ENCODE data around the gene SENP5. TPM values are rescaled to one million over a fixed set of nuclear protein-coding genes. Genes with fewer than 3 reads are reported as not detected.

Gene SENP5
- total RNA-seq, 2 experiments from 2014 or later, result 37.9 to 42.3 TPM

- ChIA-PET POLR2A (no interaction called here), CTCF (no interaction called here)
- Mint-ChIP-seq H3K4me1 (no peaks in the 10 kb centered on the region), H3K4me3 (no peak overlapping the region), H3K36me3 (ENCODE audit: low read depth) (peaks cover 21% of the 10 kb centered on the region), H3K27ac (no peak overlapping the region), H3K9me3 (no peaks in the 10 kb centered on the region), H3K27me3 (no peaks in the 10 kb centered on the region)
- DNase-seq, result no peak
Observed at GRCh38 chr3:196896229-196896628, 28.5 kb downstream of the SENP5 start.

- Mint-ChIP-seq H3K9me3 (no peaks in the 10 kb centered on the region), H3K27me3 (no peaks in the 10 kb centered on the region), H3K27ac (no peak overlapping the region), H3K4me3 (no peak overlapping the region), H3K36me3 (ENCODE audit: low read depth) (peaks cover 42% of the 10 kb centered on the region), H3K4me1 (no peaks in the 10 kb centered on the region)
- POLR2A ChIA-PET, result interaction anchor here (0.8 kb wide), 1 partner anchor 41 kb away, joined by 4 read pairs; the partner anchor contains the start of gene NCBP2
- no peak for DNase-seq
- CTCF ChIA-PET, result no interaction called here
Observed at GRCh38 chr3:196901768-196902167, 34.0 kb downstream of the SENP5 start.

- ChIA-PET CTCF (no interaction called here), POLR2A (interaction anchor here (0.8 kb wide), 1 partner anchor 40 kb away, joined by 4 read pairs; the partner anchor contains the start of gene NCBP2)
- H3K27ac Mint-ChIP-seq, result no peak overlapping the region
- H3K4me1 Mint-ChIP-seq, result no peaks in the 10 kb centered on the region
- no peak overlapping the region for H3K4me3 Mint-ChIP-seq
- H3K27me3 Mint-ChIP-seq, result no peaks in the 10 kb centered on the region
- H3K36me3 Mint-ChIP-seq (ENCODE audit: low read depth), result peaks cover 45% of the 10 kb centered on the region
- DNase-seq, result no peak
- no peaks in the 10 kb centered on the region for H3K9me3 Mint-ChIP-seq
Observed at GRCh38 chr3:196902296-196902695, 34.6 kb downstream of the SENP5 start.

- ChIA-PET CTCF (no interaction called here), POLR2A (interaction anchor here (1.1 kb wide), 1 partner anchor 39 kb away, joined by 4 read pairs; the partner anchor contains the start of gene NCBP2)
- Mint-ChIP-seq H3K27ac (no peak overlapping the region), H3K9me3 (no peaks in the 10 kb centered on the region), H3K4me1 (no peaks in the 10 kb centered on the region), H3K36me3 (ENCODE audit: low read depth) (peaks cover 55% of the 10 kb centered on the region), H3K27me3 (no peaks in the 10 kb centered on the region), H3K4me3 (no peak overlapping the region)
- no peak for DNase-seq
Observed at GRCh38 chr3:196903740-196904139, 36.0 kb downstream of the SENP5 start.

- peaks cover 36% of the 10 kb centered on the region for H3K36me3 Mint-ChIP-seq (ENCODE audit: low read depth)
- no peaks in the 10 kb centered on the region for H3K27me3 Mint-ChIP-seq
- H3K9me3 Mint-ChIP-seq, result no peaks in the 10 kb centered on the region
- no peak overlapping the region for H3K27ac Mint-ChIP-seq
- ChIA-PET CTCF (no interaction called here), POLR2A (no interaction called here)
- no peak overlapping the region for H3K4me3 Mint-ChIP-seq
- H3K4me1 Mint-ChIP-seq, result no peaks in the 10 kb centered on the region
- DNase-seq, result no peak
Observed at GRCh38 chr3:196914866-196915265, 47.1 kb downstream of the SENP5 start.

GRCh38 chr3:196915375-196915774 lies 47.7 kb downstream of the SENP5 start:
- Mint-ChIP-seq H3K9me3 (no peaks in the 10 kb centered on the region), H3K27me3 (no peaks in the 10 kb centered on the region), H3K4me1 (no peaks in the 10 kb centered on the region), H3K36me3 (ENCODE audit: low read depth) (peaks cover 34% of the 10 kb centered on the region), H3K27ac (no peak overlapping the region), H3K4me3 (no peak overlapping the region)
- ChIA-PET CTCF (no interaction called here), POLR2A (no interaction called here)
- DNase-seq, result no peak

GRCh38 chr3:196916221-196916620 lies 48.5 kb downstream of the SENP5 start:
- ChIA-PET POLR2A (no interaction called here), CTCF (no interaction called here)
- no peak for DNase-seq
- no peak overlapping the region for H3K4me3 Mint-ChIP-seq
- H3K27me3 Mint-ChIP-seq, result no peaks in the 10 kb centered on the region
- peaks cover 34% of the 10 kb centered on the region for H3K36me3 Mint-ChIP-seq (ENCODE audit: low read depth)
- H3K27ac Mint-ChIP-seq, result no peak overlapping the region
- H3K9me3 Mint-ChIP-seq, result no peaks in the 10 kb centered on the region
- no peaks in the 10 kb centered on the region for H3K4me1 Mint-ChIP-seq

- H3K36me3 Mint-ChIP-seq (ENCODE audit: low read depth), result peaks cover 34% of the 10 kb centered on the region
- H3K27me3 Mint-ChIP-seq, result no peaks in the 10 kb centered on the region
- no peak overlapping the region for H3K4me3 Mint-ChIP-seq
- H3K27ac Mint-ChIP-seq, result no peak overlapping the region
- H3K4me1 Mint-ChIP-seq, result no peaks in the 10 kb centered on the region
- DNase-seq, result no peak
- CTCF ChIA-PET, result no interaction called here
- POLR2A ChIA-PET, result no interaction called here
- no peaks in the 10 kb centered on the region for H3K9me3 Mint-ChIP-seq
Observed at GRCh38 chr3:196916995-196917394, 49.3 kb downstream of the SENP5 start.

- CTCF ChIA-PET, result interaction anchor here (0.6 to 1.0 kb wide), 2 partner anchors 81 to 1204 kb away, joined by 3 read pairs; no protein-coding TSS in a partner anchor
Observed at GRCh38 chr3:196918968-196919367, 51.2 kb downstream of the SENP5 start.

GRCh38 chr3:196920733-196921132 lies 53.0 kb downstream of the SENP5 start:
- Mint-ChIP-seq H3K27ac (no peak overlapping the region), H3K4me1 (no peaks in the 10 kb centered on the region), H3K36me3 (ENCODE audit: low read depth) (peaks cover 16% of the 10 kb centered on the region), H3K27me3 (no peaks in the 10 kb centered on the region), H3K9me3 (no peaks in the 10 kb centered on the region), H3K4me3 (no peak overlapping the region)
- DNase-seq, result no peak
- ChIA-PET CTCF (no interaction called here), POLR2A (no interaction called here)

More at GRCh38 chr3:196918968-196919367, 51.2 kb downstream of the SENP5 start:
- POLR2A ChIA-PET, result no interaction called here
- Mint-ChIP-seq H3K4me3 (no peak overlapping the region), H3K27ac (no peak overlapping the region), H3K27me3 (no peaks in the 10 kb centered on the region), H3K4me1 (no peaks in the 10 kb centered on the region), H3K9me3 (no peaks in the 10 kb centered on the region), H3K36me3 (ENCODE audit: low read depth) (peaks cover 34% of the 10 kb centered on the region)
- DNase-seq, result no peak

GRCh38 chr3:196927571-196928453 lies 60.1 kb downstream of the SENP5 start:
- Mint-ChIP-seq H3K4me1 (no peaks in the 10 kb centered on the region), H3K36me3 (ENCODE audit: low read depth) (peaks cover 28% of the 10 kb centered on the region), H3K27me3 (no peaks in the 10 kb centered on the region), H3K9me3 (no peaks in the 10 kb centered on the region), H3K4me3 (no peak overlapping the region), H3K27ac (no peak overlapping the region)
- ChIA-PET POLR2A (interaction anchor here (2.3 kb wide), 1 partner anchor 14 kb away, joined by 6 read pairs; the partner anchor contains the start of gene NCBP2), CTCF (interaction anchor here (0.7 kb wide), 2 partner anchors 392 to 529 kb away, joined by 3 read pairs; no protein-coding TSS in a partner anchor)
- no peak for DNase-seq

GRCh38 chr3:196931157-196931556 lies 63.4 kb downstream of the SENP5 start:
- Mint-ChIP-seq H3K27ac (no peak overlapping the region), H3K9me3 (no peaks in the 10 kb centered on the region), H3K36me3 (ENCODE audit: low read depth) (peaks cover 46% of the 10 kb centered on the region), H3K4me3 (no peak overlapping the region), H3K27me3 (no peaks in the 10 kb centered on the region), H3K4me1 (no peaks in the 10 kb centered on the region)
- no peak for DNase-seq
- ChIA-PET CTCF (interaction anchor here (0.5 kb wide), 1 partner anchor 10 kb away, joined by 3 read pairs; no protein-coding TSS in a partner anchor), POLR2A (interaction anchor here (1.0 to 1.6 kb wide), 2 partner anchors 10 to 11 kb away, joined by 6 to 8 read pairs; partner anchors contain the start of gene NCBP2)

GRCh38 chr3:196931828-196932587 lies 64.3 kb downstream of the SENP5 start:
- DNase-seq, result no peak
- Mint-ChIP-seq H3K4me3 (no peak overlapping the region), H3K27ac (no peak overlapping the region), H3K36me3 (ENCODE audit: low read depth) (peaks cover 54% of the 10 kb centered on the region), H3K4me1 (no peaks in the 10 kb centered on the region), H3K27me3 (no peaks in the 10 kb centered on the region), H3K9me3 (no peaks in the 10 kb centered on the region)
- POLR2A ChIA-PET, result interaction anchor here (1.6 kb wide), 1 partner anchor 10 kb away, joined by 8 read pairs; the partner anchor contains the start of gene NCBP2
- CTCF ChIA-PET, result no interaction called here
